Mesendoderm (in vitro differentiated cells): ENCODE results near the gene NGFR.

Experiments
- DNase-seq: peaks from one replicate; pipeline ENCODE4 v3.0.0; 2013
- H2AK5ac ChIP-seq: 2 replicates; pipeline ENCODE4 v1.6.1; 2013; ENCODE audit warnings: low read length, inconsistent platforms
- H2BK120ac ChIP-seq: 2 replicates; pipeline ENCODE4 v1.6.1; 2013; ENCODE audit warnings: low read depth, mild to moderate bottlenecking, low read length, moderate library complexity, mixed read lengths
- H2BK15ac ChIP-seq: replicated peaks from 2 replicates; pipeline ENCODE4 v1.6.1; 2013; ENCODE audit warnings: low read depth, mild to moderate bottlenecking, moderate library complexity
- H2BK5ac ChIP-seq: 2 replicates; pipeline ENCODE4 v1.6.1; 2013; ENCODE audit warnings: low read length, inconsistent platforms
- H3K18ac ChIP-seq: 2 replicates; pipeline ENCODE4 v1.6.1; 2013; ENCODE audit warnings: mild to moderate bottlenecking, low read length, mixed read lengths
- H3K23ac ChIP-seq: one replicate; pipeline ENCODE4 v1.6.1; 2013; ENCODE audit warnings: low read length
- H3K27ac ChIP-seq: 2 replicates; pipeline ENCODE4 v1.5.1; 2013; ENCODE audit warnings: low read depth, mild to moderate bottlenecking, inconsistent platforms, low read length, moderate library complexity
- H3K27me3 ChIP-seq: 2 replicates; pipeline ENCODE4 v1.6.1; 2013; ENCODE audit warnings: low read length, control low read depth, mild to moderate bottlenecking, inconsistent platforms; ENCODE audit not compliant: insufficient read depth, poor library complexity
- H3K36me3 ChIP-seq: 2 replicates; pipeline ENCODE4 v1.6.1; 2013; ENCODE audit warnings: low read length, inconsistent platforms; ENCODE audit not compliant: control insufficient read depth, insufficient read depth
- H3K4ac ChIP-seq: one replicate; pipeline ENCODE4 v1.6.1; 2013; ENCODE audit warnings: low read depth, mild to moderate bottlenecking, low read length, moderate library complexity
- H3K4me1 ChIP-seq: 2 replicates; pipeline ENCODE4 v1.6.1; 2013; ENCODE audit warnings: low read depth, low read length, inconsistent platforms; ENCODE audit not compliant: control insufficient read depth
- H3K4me2 ChIP-seq: 2 replicates; pipeline ENCODE4 v1.6.1; 2013; ENCODE audit warnings: low read length
- H3K4me3 ChIP-seq: 2 replicates; pipeline ENCODE4 v1.5.1; 2013; ENCODE audit warnings: mild to moderate bottlenecking, low read length
- H3K56ac ChIP-seq: one replicate; pipeline ENCODE4 v1.6.1; 2013; ENCODE audit warnings: low read length
- H3K79me1 ChIP-seq: 2 replicates; pipeline ENCODE4 v1.6.1; 2013; ENCODE audit warnings: low read length, inconsistent platforms
- H3K79me2 ChIP-seq: 2 replicates; pipeline ENCODE4 v1.6.1; 2013; ENCODE audit warnings: mild to moderate bottlenecking, low read length; ENCODE audit not compliant: control insufficient read depth, insufficient read depth
- H3K9ac ChIP-seq: 2 replicates; pipeline ENCODE4 v1.6.1; 2013; ENCODE audit warnings: low read length, inconsistent platforms
- H4K5ac ChIP-seq: one replicate; pipeline ENCODE4 v1.6.1; 2013; ENCODE audit warnings: low read length
- H4K8ac ChIP-seq: one replicate; pipeline ENCODE4 v1.6.1; 2013; ENCODE audit warnings: low read depth, mild to moderate bottlenecking, control low read depth, low read length, moderate library complexity
- WGBS: extraction: QIAGEN DNeasy Blood & Tissue Kit; methylation state at CpG from one replicate; pipeline ENCODE4 v1.1.7; 2013; ENCODE audit warnings: low lambda C conversion rate, missing lambda C conversion rate; ENCODE audit not compliant: insufficient coverage; ENCODE audit errors: extremely low coverage; 5-methylcytosine and 5-hydroxymethylcytosine counted together

The NGFR gene

DNA sequence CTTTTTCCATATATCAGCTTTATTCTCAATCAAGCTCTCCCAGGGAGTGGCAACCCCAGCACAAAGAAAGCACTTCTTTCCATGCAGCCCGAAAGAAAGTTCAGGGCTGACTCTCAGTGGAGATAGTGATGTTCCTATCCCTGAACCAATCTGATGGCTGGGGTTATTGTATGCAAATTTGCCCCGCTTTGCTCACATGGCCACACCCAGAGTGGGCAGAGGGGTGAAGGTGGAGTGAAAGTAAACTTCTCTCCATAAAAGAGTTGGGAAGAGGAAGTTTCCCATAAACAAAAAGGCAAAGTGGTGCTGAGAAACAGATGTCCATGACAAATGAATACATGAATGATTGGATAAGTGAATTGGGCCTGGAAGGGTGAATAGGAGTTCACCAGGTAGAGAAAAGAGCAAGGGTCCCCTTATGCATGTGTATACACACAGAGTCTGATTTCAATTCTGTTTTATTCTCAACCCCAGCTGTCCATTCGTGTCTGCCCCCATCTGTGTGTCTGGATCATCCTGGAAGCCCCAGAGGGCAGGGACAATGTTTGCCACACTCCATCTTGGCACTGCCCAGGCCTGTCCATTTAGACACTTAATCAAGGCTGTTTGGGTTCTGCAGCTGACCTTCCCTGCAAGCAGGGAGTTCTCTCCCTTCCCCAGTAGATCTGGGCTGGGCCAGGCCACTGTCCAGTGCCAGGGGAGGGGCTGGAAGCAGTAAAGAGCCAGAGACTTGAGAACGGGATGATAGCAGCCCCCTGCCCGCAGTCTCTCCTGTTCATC lies 14.1 kb upstream of the NGFR start:
- Histone ChIP-seq H3K36me3 (no peaks in the 10 kb centered on the region), H3K4me2 (no peak overlapping the region), H2BK5ac (no peak overlapping the region), H4K8ac (no peak overlapping the region), H3K27ac (no peak overlapping the region), H2BK120ac (no peak overlapping the region), H3K18ac (no peak overlapping the region), H3K79me1 (no peaks in the 10 kb centered on the region), H3K9ac (no peak overlapping the region), H3K4me1 (peaks cover 4% of the 10 kb centered on the region), H3K79me2 (no peaks in the 10 kb centered on the region), H3K4me3 (no peak overlapping the region), H3K56ac (no peak overlapping the region), H2AK5ac (no peak overlapping the region), H3K4ac (no peak overlapping the region), H4K5ac (no peak overlapping the region), H2BK15ac (no peak overlapping the region), H3K23ac (no peak overlapping the region), H3K27me3 (no peaks in the 10 kb centered on the region)
- no CpG with 5 or more reads among the region's 5 CpGs for WGBS
- DNase-seq: peak; percentile 26

DNA sequence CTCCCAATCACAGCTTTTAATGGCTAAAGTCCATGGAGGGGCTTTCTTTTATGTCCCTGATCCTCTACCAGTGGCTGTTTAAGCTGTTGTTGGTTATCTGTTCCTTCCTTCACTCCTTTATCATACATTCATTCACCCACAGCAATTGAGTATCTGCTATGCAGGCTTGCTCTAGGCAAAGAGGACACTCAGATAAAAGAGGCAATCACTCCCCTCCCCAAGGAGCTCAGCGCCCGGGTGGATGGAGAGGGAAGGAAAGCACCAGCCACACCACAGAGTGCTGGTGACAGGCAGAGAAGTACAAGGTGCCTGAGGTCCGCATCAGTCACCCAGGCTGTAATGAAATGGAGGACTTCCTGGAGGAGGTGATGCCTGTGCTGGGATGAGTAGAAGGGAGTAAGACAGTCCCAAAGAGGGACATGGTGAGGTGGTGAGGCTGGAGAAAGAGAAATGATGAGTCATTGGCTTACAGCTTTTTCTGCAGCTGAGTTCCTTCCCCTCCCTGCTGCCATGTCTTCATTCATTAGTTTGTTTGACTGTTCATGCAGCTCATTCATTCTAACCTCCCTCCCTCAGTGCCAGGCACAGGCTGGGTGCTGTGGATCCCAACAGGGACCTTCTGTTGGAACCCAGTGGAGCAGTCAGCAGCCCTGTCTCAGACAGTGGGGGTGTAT lies 12.8 kb upstream of the NGFR start:
- Histone ChIP-seq H3K56ac (no peak overlapping the region), H2BK15ac (no peak overlapping the region), H2BK5ac (no peak overlapping the region), H3K79me1 (no peaks in the 10 kb centered on the region), H4K5ac (no peak overlapping the region), H3K27me3 (no peaks in the 10 kb centered on the region), H3K36me3 (no peaks in the 10 kb centered on the region), H3K23ac (no peak overlapping the region), H3K27ac (no peak overlapping the region), H3K4ac (no peak overlapping the region), H3K18ac (no peak overlapping the region), H3K9ac (no peak overlapping the region), H3K4me1 (peaks cover 10% of the 10 kb centered on the region), H3K79me2 (no peaks in the 10 kb centered on the region), H3K4me2 (no peak overlapping the region), H3K4me3 (no peak overlapping the region), H2BK120ac (no peak overlapping the region), H4K8ac (no peak overlapping the region), H2AK5ac (no peak overlapping the region)
- WGBS: no CpG with 5 or more reads among the region's 3 CpGs
- DNase-seq: no peak

GRCh38 chr17:49483599-49484509 lies 11.2 kb upstream of the NGFR start:
- Histone ChIP-seq H2BK5ac (no peak overlapping the region), H3K27me3 (no peaks in the 10 kb centered on the region), H2AK5ac (no peak overlapping the region), H3K27ac (no peak overlapping the region), H3K4ac (no peak overlapping the region), H3K18ac (no peak overlapping the region), H3K56ac (no peak overlapping the region), H3K9ac (no peak overlapping the region), H3K79me2 (no peaks in the 10 kb centered on the region), H2BK120ac (no peak overlapping the region), H3K79me1 (no peaks in the 10 kb centered on the region), H4K5ac (no peak overlapping the region), H2BK15ac (no peak overlapping the region), H3K4me3 (no peak overlapping the region), H3K36me3 (no peaks in the 10 kb centered on the region), H3K23ac (no peak overlapping the region), H3K4me2 (no peak overlapping the region), H3K4me1 (peaks cover 10% of the 10 kb centered on the region), H4K8ac (no peak overlapping the region)
- no CpG with 5 or more reads among the region's 9 CpGs for WGBS
- DNase-seq: no peak

GRCh38 chr17:49484588-49484987 lies 10.5 kb upstream of the NGFR start:
- Histone ChIP-seq H3K4me1 (peaks cover 10% of the 10 kb centered on the region), H3K4me2 (no peak overlapping the region), H4K5ac (no peak overlapping the region), H2BK120ac (no peak overlapping the region), H3K36me3 (no peaks in the 10 kb centered on the region), H3K27me3 (no peaks in the 10 kb centered on the region), H3K18ac (no peak overlapping the region), H3K9ac (no peak overlapping the region), H3K27ac (no peak overlapping the region), H2BK15ac (no peak overlapping the region), H3K23ac (no peak overlapping the region), H3K79me1 (no peaks in the 10 kb centered on the region), H3K4me3 (no peak overlapping the region), H3K56ac (no peak overlapping the region), H2AK5ac (no peak overlapping the region), H3K79me2 (no peaks in the 10 kb centered on the region), H2BK5ac (no peak overlapping the region), H4K8ac (no peak overlapping the region), H3K4ac (no peak overlapping the region)
- no CpG with 5 or more reads among the region's 10 CpGs for WGBS
- DNase-seq: no peak

DNA sequence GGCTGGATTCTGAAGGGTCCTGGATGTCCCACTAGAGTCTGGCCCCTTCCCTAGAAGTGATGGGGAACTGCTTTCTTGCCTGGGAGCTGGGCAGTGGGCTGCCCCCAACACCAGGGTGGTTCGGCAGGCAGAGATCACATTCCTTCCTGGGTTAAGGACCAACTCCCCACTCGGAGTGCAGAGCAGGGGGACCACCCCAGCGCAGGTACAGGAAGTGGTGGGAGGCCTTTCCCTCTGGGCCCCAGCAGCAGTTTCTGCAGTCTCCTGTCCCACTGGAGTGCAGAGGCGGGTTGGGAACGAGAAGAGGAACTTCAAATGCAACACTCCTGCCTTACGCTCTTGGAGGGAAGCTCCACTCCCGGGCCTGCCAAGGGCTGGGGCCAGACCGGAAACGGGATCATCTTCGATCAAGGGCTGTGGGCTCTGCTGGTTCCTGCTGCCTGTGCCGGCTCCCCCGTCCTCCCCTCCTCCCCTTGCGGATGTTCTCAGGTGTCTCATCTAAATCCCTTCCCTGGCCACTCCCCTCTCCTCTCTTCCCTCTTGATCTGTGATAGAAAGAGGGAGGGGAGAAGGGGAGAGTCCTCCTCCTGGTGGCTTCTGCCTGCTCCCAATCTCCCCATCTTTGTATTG lies 9.0 kb upstream of the NGFR start:
- DNase-seq: peak; percentile 98
- no CpG with 5 or more reads among the region's 13 CpGs for WGBS
- H2BK5ac ChIP-seq: peak overlapping the region; percentile 18
- no peak overlapping the region for H3K23ac ChIP-seq
- peak overlapping the region; percentile 79 for H3K56ac ChIP-seq
- H4K8ac ChIP-seq: peak overlapping the region; percentile 29
- H3K4me2 ChIP-seq: peak overlapping the region; percentile 1
- H3K4ac ChIP-seq: peak overlapping the region; percentile 41
- no peak overlapping the region for H2BK15ac ChIP-seq
- no peaks in the 10 kb centered on the region for H3K79me1 ChIP-seq
- no peaks in the 10 kb centered on the region for H3K36me3 ChIP-seq
- peak overlapping the region; percentile 10 for H3K27ac ChIP-seq
- H4K5ac ChIP-seq: peak overlapping the region; percentile 59
- H3K4me3 ChIP-seq: no peak overlapping the region
- H3K79me2 ChIP-seq: no peaks in the 10 kb centered on the region
- H3K18ac ChIP-seq: peak overlapping the region; percentile 42
- no peak overlapping the region for H2AK5ac ChIP-seq
- peak overlapping the region; percentile 57 for H3K9ac ChIP-seq
- H2BK120ac ChIP-seq: peak overlapping the region; percentile 4
- no peaks in the 10 kb centered on the region for H3K27me3 ChIP-seq
- H3K4me1 ChIP-seq: peaks cover 10% of the 10 kb centered on the region
